ENCODE measurements around the gene COL8A2.

The COL8A2 gene

DNA sequence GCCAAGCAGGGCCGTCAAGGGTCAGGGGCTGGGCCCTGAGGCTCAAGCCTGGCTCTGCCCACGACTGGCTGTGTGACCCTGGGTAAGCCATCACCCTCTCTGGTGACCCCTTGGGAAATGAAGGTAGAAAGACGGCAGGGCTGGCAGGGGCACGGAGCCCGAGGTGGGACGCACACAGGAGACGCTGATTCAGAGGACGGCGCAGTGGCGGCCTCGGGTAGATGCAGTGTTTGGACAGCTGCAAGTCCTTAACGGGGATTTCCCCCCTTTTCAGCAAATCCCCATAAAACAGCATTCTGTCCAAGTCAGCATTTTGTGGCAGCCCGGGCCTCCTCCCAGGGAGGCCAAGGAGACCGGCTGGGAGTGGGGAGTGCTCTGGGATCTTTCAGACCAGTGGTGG, 16.7 kb downstream of the COL8A2 start:
- DNase-seq = no peak

DNA sequence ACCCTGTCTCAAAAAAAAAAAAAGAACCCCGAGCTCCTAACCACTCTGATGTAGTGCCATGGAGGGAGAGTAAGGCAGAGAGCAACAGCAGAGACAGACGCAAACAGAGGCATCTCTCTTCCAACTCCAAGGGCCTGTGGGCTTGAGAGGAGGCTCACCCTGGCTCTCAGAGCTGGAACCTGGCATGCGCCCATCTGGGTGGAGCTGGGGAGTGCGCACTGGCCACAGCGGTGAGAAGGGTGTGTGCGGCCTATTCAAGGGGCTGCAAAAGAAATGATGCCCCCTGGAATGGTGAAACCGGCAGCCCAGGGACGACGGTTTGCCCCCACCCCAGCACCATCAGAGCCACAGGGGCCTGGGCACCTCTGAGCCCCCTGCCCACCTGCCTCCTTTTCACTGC, 17.6 kb downstream of the COL8A2 start:
- DNase-seq = no peak

DNA sequence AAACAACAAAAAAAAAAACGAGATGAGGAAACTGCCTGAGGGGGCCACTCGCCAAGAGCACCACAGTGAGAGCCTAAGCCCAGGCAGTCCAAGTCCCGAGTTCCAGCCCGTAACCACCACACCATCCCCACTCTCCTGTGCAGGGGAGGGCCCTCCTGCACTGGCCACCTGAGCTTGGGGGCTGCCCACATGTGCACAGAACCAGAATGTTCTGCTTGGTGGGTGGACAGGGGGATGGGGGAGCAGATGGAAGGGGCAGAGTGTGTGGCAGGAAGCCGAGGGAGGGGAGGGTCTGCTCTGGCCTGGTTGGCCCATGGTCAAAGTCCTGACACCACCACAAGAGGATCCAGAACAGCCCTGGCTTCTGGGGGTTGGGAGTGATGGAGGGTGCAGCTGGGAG, 18.8 kb downstream of the COL8A2 start:
- DNase-seq = no peak

DNA sequence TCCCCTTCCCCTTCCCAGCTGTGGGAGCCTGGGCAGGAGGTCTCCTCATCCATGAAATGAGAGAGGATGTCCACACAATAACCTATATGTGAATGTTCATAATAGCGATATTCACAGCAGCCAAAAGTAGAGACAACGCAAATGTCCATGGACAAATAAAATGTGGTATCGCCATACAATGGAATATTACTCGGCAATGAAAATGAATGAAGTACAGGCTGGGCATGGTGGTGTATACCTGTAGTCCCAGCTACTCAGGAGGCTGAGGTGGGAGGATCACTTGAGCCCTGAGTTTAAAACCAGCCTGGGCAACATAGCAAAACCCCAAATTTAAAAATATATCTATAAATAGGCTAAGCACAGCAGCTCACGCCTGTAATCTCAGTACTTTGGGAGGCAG, 23.5 kb downstream of the COL8A2 start:
- DNase-seq = no peak

DNA sequence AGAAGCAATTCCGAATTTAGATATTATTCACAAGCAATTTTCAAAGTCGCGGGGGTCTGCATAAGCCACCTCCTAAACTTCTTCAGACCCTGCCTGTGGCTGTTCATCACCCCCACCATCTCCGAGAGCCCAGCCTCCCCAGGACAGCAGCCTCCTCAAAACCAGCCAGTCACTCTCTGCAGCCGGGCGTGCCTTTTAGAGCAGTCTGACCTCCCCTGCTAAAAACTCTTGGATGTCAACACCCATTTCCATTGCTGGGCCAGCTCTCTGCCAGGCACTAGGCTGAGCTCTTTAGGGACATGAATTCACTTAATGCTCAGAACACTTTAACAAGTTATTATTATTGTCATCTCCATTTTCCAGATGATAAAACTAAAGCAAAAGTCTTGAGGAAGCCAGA, 24.6 kb downstream of the COL8A2 start:
- no peak for DNase-seq

DNA sequence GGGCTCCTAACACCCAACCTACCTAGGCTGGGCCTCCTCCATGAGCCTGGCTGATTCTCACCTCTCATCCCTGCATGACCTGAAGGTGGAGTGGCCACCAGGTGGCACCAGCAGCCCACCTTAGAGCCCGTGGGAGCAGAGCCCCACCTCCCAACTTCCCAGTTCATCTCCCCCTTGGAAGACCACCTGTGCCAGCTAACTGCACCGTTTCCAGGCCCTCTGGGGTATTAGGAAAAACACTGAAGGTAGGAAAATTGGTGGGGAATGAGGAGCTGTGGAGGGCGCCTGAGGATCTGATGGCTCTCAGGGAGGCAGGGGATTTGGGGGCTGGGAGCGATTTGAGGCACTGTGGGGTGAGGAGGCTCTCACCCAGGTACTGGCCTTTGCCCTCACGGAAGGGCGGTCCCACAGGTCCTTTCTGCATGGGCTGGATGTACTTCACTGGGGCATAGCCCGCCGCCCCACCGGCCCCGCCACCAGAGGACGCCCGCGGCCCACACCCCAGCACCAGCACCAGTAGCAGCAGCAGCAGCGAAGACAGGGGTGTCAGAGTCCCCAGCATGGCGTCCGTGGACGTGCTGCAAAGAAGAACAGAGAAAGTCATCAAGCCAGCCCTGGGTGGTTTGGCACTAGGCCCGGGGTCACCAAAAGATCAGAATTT, 25.2 kb downstream of the COL8A2 start:
- no peak for DNase-seq

DNA sequence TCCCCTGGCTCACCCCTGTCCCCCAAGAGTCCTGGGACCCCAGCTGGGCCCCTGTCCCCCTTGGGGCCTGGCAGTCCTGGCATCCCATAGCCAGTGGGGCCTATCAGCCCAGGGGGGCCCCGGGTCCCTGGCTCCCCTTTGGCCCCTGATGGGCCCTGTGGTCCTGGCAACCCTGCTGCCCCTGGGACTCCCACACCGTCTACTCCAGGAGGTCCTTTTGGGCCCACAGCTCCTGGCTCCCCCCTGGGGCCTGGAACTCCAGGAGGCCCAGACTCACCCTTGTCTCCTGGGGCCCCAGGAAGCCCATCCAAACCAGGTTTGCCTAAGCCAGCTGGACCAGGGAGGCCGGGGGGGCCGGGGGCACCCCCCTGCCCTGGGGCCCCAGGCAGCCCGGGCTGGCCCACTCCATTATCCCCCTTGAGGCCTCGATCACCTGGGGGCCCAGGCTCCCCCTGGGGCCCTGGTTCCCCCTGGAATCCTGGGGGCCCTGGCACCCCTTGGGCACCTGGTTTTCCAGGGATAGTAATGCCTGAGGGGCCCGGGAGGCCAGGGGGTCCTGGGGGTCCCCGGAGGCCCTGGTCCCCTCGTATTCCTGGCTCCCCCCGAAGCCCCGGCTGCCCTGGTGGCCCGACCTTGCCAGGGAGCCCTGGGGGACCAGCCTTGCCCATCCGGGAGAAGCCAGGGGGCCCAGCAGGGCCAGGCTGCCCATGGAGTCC, 26.2 kb downstream of the COL8A2 start:
- no peak for DNase-seq

DNA sequence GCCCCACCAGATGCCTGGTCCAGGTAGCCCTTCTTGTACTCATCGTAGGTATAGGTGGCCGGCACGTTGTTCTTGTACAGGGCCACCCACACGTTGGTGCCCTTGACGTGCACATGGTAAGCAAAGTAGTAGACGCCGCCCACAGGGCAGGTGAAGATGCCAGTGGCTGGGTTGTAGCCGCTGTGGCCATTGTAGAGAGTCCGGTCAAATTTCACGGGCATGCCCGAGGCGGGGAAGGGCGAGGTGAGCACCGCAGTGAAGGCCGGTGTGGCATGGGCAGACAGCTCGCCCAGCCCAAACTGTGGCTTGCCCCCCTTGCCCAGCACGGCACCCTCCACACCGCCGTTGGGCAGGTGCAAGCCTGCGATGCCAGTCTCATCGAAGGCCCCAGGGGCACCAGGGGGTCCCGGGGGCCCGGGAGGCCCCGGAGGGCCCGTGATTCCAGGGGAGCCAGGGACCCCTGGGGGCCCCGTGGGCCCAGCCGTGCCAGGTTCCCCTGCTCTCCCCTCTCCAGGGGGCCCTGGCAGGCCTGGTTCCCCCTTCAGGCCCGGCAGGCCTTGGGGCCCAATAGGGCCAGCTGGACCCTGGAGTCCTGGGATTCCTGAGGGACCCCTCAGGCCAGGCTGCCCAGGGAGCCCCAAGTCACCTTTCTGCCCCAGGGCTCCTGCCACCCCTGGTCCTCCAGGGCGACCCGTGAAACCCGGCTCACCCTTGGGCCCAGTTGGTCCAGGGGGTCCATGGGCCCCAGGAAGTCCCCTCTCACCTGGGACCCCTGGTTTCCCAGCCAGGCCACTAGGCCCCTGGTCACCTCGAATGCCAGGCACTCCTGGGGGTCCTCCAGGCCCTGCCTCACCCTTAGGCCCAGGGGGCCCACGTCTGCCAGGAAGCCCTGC, 27.1 kb downstream of the COL8A2 start:
- DNase-seq = no peak

DNA sequence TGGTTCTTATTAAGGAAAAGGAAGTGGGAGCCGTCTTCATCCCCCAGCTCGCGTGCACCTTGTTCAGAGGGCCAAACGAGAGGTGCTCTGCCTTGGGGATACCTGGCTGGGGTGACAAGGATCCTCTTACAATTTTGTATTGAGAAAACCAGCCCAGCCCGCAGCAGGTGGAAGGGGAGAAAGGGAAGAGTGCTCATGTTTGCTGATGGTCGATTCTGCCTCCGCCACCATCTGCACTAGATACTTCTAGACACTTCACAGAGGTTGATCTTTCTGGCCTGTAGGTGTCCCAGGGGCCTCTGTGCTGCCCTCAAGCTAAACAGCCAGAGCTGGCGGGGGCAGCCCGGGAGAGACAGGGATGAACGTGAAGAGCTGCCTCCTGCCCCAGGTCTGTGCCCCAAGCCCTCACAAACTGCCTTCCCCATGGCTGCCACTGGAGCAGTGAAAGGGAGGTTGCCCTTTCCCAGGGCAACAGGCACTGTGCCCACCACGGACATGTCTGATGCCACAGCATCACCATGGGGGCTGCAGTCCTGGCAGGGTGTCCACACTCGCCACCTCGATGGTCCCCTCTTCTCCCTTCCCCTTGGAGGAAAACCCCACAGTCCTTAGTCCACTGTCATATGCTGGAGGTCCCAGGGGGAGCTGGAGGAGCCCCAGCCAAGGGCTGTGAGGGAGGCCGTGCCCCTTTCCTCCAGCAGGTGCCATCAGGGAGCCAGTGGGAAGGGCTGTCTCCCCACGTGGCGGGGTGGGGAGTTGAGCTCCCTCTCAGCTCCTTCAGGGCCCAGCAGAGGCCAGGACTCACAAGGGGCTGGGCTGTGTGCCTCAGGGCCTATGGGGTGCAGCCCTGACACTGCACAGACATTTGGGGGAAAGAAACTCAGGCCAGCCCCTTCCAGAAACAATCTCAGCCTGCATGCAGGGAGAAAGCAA, 28.3 kb downstream of the COL8A2 start:
- no peak for DNase-seq

DNA sequence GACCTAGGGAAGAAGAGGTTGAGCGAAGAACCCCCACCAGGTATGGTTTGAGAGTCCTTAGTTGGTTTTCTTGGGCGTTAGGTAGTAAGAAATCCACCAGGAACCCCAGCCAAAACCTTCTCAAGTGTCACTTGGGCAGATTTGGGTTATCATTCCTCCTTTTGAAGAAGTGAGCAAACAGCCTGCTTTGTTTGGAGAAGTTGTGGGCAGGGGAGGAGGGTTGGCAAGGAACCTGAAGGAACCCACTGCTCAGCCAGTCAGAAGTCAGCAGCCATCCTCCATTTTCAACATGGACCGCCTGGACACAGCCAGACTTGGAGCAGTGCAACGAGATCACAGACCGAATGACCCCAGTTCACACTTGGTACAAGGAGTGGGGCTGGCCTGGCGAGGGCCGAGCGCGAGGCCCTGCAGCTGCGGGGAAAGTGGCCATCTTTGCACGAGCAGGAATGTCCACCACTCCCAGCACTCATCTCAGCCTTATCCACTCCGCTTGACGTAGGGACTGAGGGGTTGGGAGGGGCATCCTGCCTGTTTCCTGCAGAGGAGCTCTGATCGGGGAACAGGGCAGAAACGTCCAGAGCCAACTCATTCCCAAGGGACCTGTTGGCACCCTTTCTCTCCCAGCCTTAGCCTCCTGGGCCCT, 29.1 kb downstream of the COL8A2 start:
- no peak for DNase-seq

DNA sequence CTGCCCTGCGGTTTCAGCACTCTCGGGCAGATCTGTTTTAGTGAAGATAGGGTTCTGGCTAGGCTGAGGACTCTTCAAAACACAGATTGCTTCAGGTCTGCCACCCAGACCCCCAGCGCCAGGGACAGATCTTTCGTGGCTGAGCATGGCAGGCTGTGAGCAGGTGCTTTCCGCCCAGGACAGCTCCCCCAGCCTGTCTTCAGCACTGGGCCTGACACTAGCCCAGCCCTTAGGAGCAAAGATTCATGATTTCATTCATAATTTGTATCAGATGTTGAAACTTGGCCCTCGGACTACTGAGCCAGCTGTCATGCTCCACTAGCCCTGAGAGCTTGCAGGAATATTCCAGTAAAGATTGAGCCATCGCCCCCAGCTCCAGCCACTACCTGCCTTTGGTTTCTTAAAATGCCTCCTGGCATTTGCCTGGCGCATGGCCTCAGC, 30.4 kb downstream of the COL8A2 start:
- DNase-seq = no peak

DNA sequence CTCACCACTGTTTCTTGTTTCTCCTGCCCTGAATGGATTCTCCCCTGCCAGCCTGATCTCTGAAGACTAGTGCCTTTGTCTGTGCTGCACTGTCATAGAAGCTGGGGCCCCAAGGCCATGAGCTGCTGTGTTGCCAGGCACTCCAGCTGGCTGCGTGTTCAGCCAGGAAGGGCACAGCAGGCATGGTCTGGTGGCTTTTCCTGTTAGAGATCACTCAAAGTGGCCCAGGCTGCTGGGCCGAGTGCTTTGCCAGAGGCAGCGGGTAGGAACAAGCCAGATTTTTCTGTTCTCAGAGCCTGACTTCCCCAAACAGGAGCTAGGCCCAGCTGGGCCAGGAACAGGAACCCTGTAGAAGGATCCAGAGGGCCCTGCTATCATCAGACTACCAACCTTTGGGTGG, 31.1 kb downstream of the COL8A2 start:
- DNase-seq = no peak

DNA sequence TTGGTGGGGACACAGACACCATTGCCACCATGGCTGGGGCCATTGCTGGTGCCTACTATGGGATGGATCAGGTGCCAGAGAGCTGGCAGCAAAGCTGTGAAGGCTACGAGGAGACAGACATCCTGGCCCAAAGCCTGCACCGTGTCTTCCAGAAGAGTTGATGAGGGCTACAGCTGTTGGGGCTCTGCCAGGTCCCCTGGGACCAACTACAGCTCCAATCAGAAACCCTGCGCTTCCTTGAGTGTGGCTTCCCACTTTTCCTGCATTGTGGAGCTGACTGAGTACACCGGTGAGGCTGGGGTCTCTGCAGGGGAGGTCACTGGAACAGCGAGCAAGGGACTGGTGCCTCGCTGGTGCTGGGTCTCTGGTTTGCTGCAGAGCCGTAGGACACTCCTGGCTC, 31.8 kb downstream of the COL8A2 start:
- no peak for DNase-seq

DNA sequence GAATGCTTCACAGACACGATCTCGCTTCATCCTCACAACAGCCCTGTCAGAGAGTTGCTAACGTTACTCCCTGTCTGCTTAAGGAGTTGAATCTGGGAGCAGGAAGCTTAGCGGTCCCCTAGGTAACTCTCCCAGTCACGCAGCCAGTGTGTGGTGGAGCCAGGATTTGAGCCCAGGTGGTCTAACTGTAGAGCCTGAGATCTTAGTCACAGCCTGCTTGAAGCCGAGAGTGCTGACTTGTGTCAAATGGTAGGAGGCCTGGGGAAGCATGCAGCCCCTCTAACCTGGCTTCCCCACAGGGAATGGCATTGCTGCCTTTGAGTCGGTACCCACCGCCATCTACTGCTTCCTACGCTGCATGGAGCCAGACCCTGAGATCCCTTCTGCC, 32.2 kb downstream of the COL8A2 start:
- DNase-seq = no peak

DNA sequence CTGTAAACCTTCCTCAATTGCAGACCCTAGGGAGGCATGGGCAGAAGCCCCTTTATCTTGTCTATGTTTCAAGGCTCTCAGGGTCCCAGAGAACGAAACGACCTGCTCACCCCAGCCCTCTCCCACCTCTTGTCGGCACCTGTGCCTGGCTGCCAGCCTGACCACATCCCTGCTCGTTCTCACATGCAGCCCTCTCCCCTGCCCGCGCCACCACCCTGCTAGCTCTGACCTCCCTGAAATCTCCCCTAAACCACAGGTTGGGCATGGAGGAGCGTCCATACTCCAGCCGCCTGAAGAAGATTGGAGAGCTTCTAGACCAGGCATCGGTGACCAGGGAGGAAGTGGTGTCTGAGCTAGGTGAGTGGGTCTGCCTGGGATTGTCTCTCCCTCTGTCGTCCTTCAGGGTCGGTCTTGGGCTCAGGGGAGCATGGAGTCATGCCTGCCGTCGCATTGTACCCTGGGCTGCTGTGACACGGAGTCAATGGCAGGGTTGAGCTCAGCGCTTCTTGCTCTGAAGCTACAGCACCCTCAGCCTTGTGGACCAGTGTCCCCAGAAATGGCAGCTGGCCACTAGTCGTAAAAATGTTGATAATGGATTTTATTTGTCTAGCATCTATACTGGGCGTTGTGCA, 32.7 kb downstream of the COL8A2 start:
- no peak for DNase-seq

DNA sequence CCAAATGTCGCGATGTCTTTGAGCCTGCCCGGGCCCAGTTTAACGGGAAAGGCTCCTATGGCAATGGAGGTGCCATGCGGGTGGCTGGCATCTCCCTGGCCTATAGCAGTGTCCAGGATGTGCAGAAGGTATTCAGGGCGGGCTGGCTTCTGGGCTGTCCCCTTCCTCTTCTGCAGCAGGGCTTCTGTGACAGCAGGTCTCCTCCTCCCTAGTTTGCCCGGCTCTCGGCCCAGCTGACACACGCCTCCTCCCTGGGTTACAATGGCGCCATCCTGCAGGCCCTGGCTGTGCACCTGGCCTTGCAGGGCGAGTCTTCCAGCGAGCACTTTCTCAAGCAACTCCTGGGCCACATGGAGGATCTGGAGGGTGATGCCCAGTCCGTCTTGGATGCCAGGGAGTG, 33.3 kb downstream of the COL8A2 start:
- no peak for DNase-seq

DNA sequence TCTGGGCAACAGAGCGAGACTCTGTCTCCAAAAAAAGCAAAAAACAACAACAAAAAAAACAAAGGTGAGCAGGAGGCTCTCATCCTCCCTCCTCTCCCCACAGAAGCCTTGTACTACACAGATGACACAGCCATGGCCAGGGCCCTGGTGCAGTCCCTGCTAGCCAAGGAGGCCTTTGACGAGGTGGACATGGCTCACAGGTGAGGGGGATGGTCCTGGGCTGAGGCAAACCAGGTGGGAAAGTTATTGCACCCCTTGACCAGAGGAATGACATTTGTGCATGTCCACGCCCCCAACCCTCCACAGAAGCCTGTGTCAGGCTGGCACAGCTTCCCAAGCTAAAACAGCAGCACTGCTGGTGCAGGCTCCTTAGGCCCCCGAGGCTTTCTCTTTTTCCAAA, 33.9 kb downstream of the COL8A2 start:
- no peak for DNase-seq

DNA sequence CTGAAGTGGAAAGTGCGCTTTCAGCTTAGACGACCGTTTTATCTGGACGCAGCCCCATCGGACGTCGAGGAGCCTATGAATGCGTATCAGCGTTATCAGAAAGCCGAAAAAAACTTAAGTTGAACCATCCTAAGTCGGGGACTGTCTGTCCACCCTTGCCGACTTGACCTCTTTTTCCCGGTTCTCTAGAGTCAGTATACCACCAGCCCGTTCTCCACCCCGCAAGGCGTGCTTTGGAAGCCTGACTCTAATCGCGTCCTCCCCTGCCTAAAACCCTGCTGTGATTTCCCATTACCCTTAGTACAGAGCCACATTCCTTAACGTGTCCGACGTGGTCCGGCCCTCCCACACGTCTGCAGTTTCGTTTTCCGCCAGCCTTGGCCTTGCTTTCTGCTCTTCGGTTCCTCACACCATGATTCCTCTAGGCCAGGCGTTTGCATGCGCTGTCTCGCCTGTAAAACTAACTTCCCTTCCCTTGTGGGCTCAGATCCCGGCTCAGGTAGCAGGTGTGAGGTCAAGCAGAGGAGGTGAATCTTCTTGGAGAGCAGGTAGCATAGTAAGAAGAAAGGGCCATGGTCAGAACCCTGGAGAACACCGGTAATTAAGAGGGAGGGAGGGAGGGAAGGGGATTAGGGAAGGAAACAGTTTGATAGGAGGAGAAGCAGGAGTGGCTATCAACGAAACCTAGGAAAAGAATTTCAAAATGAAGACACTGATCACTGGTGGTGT, 35.5 kb downstream of the COL8A2 start:
- no peak for DNase-seq

DNA sequence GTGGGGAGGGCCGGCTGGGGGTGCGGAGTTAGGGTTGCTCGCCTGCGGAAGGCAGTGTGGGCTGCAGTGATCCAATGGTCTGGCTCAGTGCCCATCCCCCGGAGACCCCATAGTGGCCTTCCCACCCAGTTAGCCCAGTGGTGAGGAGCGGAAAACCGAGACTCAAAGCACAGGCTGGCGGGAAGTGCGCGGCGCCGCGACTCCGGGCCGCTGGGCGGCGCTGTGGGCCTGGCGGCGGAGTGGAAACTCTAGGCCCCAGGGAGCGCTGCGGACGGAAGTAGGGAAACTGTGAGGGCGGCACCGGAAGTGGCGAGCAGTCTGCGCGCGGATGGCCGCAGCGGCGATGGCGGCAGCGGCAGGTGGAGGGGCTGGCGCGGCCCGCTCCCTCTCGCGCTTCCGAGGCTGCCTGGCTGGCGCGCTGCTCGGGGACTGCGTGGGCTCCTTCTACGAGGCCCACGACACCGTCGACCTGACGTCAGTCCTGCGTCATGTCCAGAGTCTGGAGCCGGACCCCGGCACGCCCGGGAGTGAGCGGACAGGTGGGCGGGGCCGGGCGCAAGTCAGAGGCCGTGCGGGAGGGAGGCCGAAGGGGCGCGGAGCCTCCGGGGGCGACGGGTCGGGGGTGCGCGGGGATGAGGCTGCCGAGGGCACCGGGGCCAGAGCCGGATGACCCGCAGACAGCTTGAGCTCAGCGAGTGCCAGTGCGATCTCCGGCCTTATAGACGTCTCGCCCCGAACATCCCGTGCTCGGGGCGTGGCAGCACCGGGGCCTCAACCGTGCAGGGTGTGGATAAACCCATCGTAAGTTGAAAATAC, 36.2 kb downstream of the COL8A2 start, which contains the start of gene ADPRS:
Gene ADPRS, plus strand, starts transcription at position 316 of the 816 bp plus-strand sequence. Its CDS starts 13 bp downstream, at position 329.
- peak; percentile 50 for DNase-seq

DNA sequence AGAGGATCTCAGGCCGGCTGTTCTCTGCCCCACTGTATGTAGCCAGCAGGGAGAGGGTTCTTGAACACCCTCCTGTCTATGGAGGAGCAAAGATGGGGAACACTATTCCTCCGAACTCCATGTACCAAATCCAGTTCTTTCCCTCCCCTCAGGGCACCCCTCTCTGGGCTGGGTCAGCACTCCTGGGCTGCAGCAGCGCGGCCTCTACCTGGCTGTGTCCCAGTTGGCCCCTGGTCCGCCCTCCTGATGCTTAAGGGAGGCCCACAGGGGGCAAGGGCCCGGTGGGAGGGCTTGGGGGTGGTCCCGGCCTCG, 36.8 kb downstream of the COL8A2 start:
- DNase-seq = no peak

Data from NCI-H2029 treated with DMSO at 0.1 percent for 48 hours (cell line).